Mucosa of stomach (tissue), 1 donor: ENCODE measurements around the gene SECISBP2L.

Experiments
- H3K27me3 ChIP-seq: one replicate; pipeline ENCODE4 v1.7.0; 2013; ENCODE audit warnings: mild to moderate bottlenecking, low read length; ENCODE audit not compliant: control insufficient read depth, insufficient read depth
- H3K36me3 ChIP-seq: one replicate; pipeline ENCODE4 v1.7.0; 2013; ENCODE audit warnings: low read length; ENCODE audit not compliant: control insufficient read depth, insufficient read depth
- H3K4me1 ChIP-seq: one replicate; pipeline ENCODE4 v1.7.0; 2013; ENCODE audit warnings: mild to moderate bottlenecking, low read length; ENCODE audit not compliant: control insufficient read depth, insufficient read depth
- H3K4me3 ChIP-seq: one replicate; pipeline ENCODE4 v1.7.0; 2013; ENCODE audit warnings: low read length
- H3K9ac ChIP-seq: one replicate; pipeline ENCODE4 v1.7.0; 2013; ENCODE audit warnings: mild to moderate bottlenecking, low read length, moderate library complexity
- H3K9me3 ChIP-seq: one replicate; pipeline ENCODE4 v1.7.0; 2013; ENCODE audit warnings: mild to moderate bottlenecking, low read length, moderate library complexity; ENCODE audit not compliant: control insufficient read depth
- donor health status: Pancreatic carcinoma.

Gene SECISBP2L

GRCh38 chr15:49046220-49047102 is at the start of gene SECISBP2L:
SECISBP2L (minus strand) TSS chr15:49046446; CDS start chr15:49046299, 147 bp downstream.
- H3K27me3 ChIP-seq, result no peaks in the 10 kb centered on the region
- H3K9me3 ChIP-seq, result no peaks in the 10 kb centered on the region
- H3K4me1 ChIP-seq, result peaks cover 4% of the 10 kb centered on the region
- no peaks in the 10 kb centered on the region for H3K36me3 ChIP-seq
- peak within 1 kb of the TSS; percentile 92 for H3K4me3 ChIP-seq
- H3K9ac ChIP-seq, result peak within 1 kb of the TSS; percentile 96

GRCh38 chr15:49094923-49095322 is 48.7 kb upstream of the SECISBP2L start:
- H3K4me3 ChIP-seq, result no peak overlapping the region
- no peaks in the 10 kb centered on the region for H3K9me3 ChIP-seq
- no peaks in the 10 kb centered on the region for H3K36me3 ChIP-seq
- H3K27me3 ChIP-seq, result no peaks in the 10 kb centered on the region
- peaks cover 7% of the 10 kb centered on the region for H3K4me1 ChIP-seq
- H3K9ac ChIP-seq, result no peak overlapping the region

GRCh38 chr15:49093252-49094105 is 47.2 kb upstream of the SECISBP2L start:
- H3K4me1 ChIP-seq, result peaks cover 7% of the 10 kb centered on the region
- H3K9ac ChIP-seq, result no peak overlapping the region
- H3K4me3 ChIP-seq, result no peak overlapping the region
- no peaks in the 10 kb centered on the region for H3K27me3 ChIP-seq
- H3K36me3 ChIP-seq, result no peaks in the 10 kb centered on the region
- no peaks in the 10 kb centered on the region for H3K9me3 ChIP-seq

GRCh38 chr15:49088996-49089395 is 42.8 kb upstream of the SECISBP2L start:
- Histone ChIP-seq H3K9me3 (no peaks in the 10 kb centered on the region), H3K9ac (no peak overlapping the region)

GRCh38 chr15:49085696-49086459 is 39.6 kb upstream of the SECISBP2L start:
- H3K4me1 ChIP-seq, result no peaks in the 10 kb centered on the region
- H3K36me3 ChIP-seq, result no peaks in the 10 kb centered on the region
- H3K27me3 ChIP-seq, result no peaks in the 10 kb centered on the region
- no peaks in the 10 kb centered on the region for H3K9me3 ChIP-seq
- H3K9ac ChIP-seq, result no peak overlapping the region
- no peak overlapping the region for H3K4me3 ChIP-seq

More at GRCh38 chr15:49088996-49089395, 42.8 kb upstream of the SECISBP2L start:
- Histone ChIP-seq H3K4me3 (no peak overlapping the region), H3K36me3 (no peaks in the 10 kb centered on the region), H3K27me3 (no peaks in the 10 kb centered on the region), H3K4me1 (no peaks in the 10 kb centered on the region)

- H3K4me3 ChIP-seq, result no peak overlapping the region
- no peaks in the 10 kb centered on the region for H3K4me1 ChIP-seq
- no peaks in the 10 kb centered on the region for H3K9me3 ChIP-seq
- H3K27me3 ChIP-seq, result no peaks in the 10 kb centered on the region
- no peaks in the 10 kb centered on the region for H3K36me3 ChIP-seq
- no peak overlapping the region for H3K9ac ChIP-seq
Measured at GRCh38 chr15:49084285-49084570, 38.0 kb upstream of the SECISBP2L start.

GRCh38 chr15:49083401-49084284 is 37.4 kb upstream of the SECISBP2L start:
- no peaks in the 10 kb centered on the region for H3K36me3 ChIP-seq
- H3K4me1 ChIP-seq, result no peaks in the 10 kb centered on the region
- H3K9me3 ChIP-seq, result no peaks in the 10 kb centered on the region
- no peak overlapping the region for H3K9ac ChIP-seq
- H3K27me3 ChIP-seq, result no peaks in the 10 kb centered on the region
- no peak overlapping the region for H3K4me3 ChIP-seq

GRCh38 chr15:49082960-49083359 is 36.7 kb upstream of the SECISBP2L start:
- Histone ChIP-seq H3K4me1 (no peaks in the 10 kb centered on the region), H3K9me3 (no peaks in the 10 kb centered on the region), H3K4me3 (no peak overlapping the region), H3K36me3 (no peaks in the 10 kb centered on the region), H3K27me3 (no peaks in the 10 kb centered on the region), H3K9ac (no peak overlapping the region)

GRCh38 chr15:49079340-49080039 is 33.2 kb upstream of the SECISBP2L start:
- Histone ChIP-seq H3K36me3 (no peaks in the 10 kb centered on the region), H3K9ac (no peak overlapping the region), H3K4me1 (peaks cover 6% of the 10 kb centered on the region), H3K27me3 (no peaks in the 10 kb centered on the region), H3K9me3 (no peaks in the 10 kb centered on the region), H3K4me3 (no peak overlapping the region)

- Histone ChIP-seq H3K4me1 (peaks cover 6% of the 10 kb centered on the region), H3K36me3 (no peaks in the 10 kb centered on the region)
Measured at GRCh38 chr15:49075881-49076280, 29.6 kb upstream of the SECISBP2L start.

More at GRCh38 chr15:49075881-49076280, 29.6 kb upstream of the SECISBP2L start:
- Histone ChIP-seq H3K4me3 (no peak overlapping the region), H3K9ac (no peak overlapping the region), H3K9me3 (no peaks in the 10 kb centered on the region), H3K27me3 (no peaks in the 10 kb centered on the region)
